Stimulated activated effector memory CD8-positive, alpha-beta T cell treated with anti-CD3 and anti-CD28 coated beads, Interleukin-12 subunit alpha, Interleukin-12 subunit beta, amount 100 ng/mL, for 72 hours (primary cell): ENCODE data around the gene ESRRG.

Experiments used
- ATAC-seq: fragments of 150-1000 bp; cut with Tn5 transposase; 2 replicates; pipeline ENCODE4 v1.10.0; 2021
- DNase-seq, 2 donors: peaks; one replicate each; pipeline ENCODE4 v3.0.0; 2021 to 2022; ENCODE audit warnings: low spot score in 2 of 2
- H3K27ac Mint-ChIP-seq: one replicate; pipeline ENCODE4 v1.8.0; 2022; ENCODE audit warnings: mild to moderate bottlenecking, mixed read lengths
- H3K36me3 Mint-ChIP-seq: one replicate; pipeline ENCODE4 v1.8.0; 2022; ENCODE audit warnings: mild to moderate bottlenecking, mixed read lengths
- H3K4me1 Mint-ChIP-seq: one replicate; pipeline ENCODE4 v1.8.0; 2022; ENCODE audit warnings: mixed read lengths
- H3K4me3 Mint-ChIP-seq: one replicate; pipeline ENCODE4 v1.8.0; 2022; ENCODE audit warnings: mild to moderate bottlenecking, mixed read lengths
- H3K9me3 Mint-ChIP-seq: one replicate; pipeline ENCODE4 v1.8.0; 2022; ENCODE audit warnings: mixed read lengths

ESRRG gene

GRCh38 chr1:216483672-216484401 is 239.4 kb downstream of the ESRRG start:
- DNase-seq (no peak), ATAC-seq (no peak)
- H3K36me3 Mint-ChIP-seq: no peaks in the 10 kb centered on the region
- no peak overlapping the region for H3K27ac Mint-ChIP-seq
- H3K4me1 Mint-ChIP-seq: no peaks in the 10 kb centered on the region
- peaks cover 17% of the 10 kb centered on the region for H3K9me3 Mint-ChIP-seq
- no peak overlapping the region for H3K4me3 Mint-ChIP-seq

GRCh38 chr1:216482620-216483019 is 240.6 kb downstream of the ESRRG start:
- Mint-ChIP-seq H3K4me1 (no peaks in the 10 kb centered on the region), H3K27ac (no peak overlapping the region), H3K4me3 (no peak overlapping the region), H3K9me3 (peaks cover 17% of the 10 kb centered on the region), H3K36me3 (no peaks in the 10 kb centered on the region)
- ATAC-seq: no peak
- no peak for DNase-seq

- Mint-ChIP-seq H3K9me3 (peaks cover 21% of the 10 kb centered on the region), H3K36me3 (no peaks in the 10 kb centered on the region), H3K27ac (no peak overlapping the region), H3K4me1 (no peaks in the 10 kb centered on the region), H3K4me3 (no peak overlapping the region)
- DNase-seq (no peak), ATAC-seq (no peak)
These were observed 245.0 kb downstream of the ESRRG start for GRCh38 chr1:216478238-216478637.

GRCh38 chr1:216476341-216476740 is 246.9 kb downstream of the ESRRG start:
- no peak for DNase-seq
- ATAC-seq: no peak
- no peaks in the 10 kb centered on the region for H3K36me3 Mint-ChIP-seq
- peaks cover 24% of the 10 kb centered on the region for H3K9me3 Mint-ChIP-seq
- H3K4me1 Mint-ChIP-seq: no peaks in the 10 kb centered on the region
- H3K4me3 Mint-ChIP-seq: no peak overlapping the region
- no peak overlapping the region for H3K27ac Mint-ChIP-seq

GRCh38 chr1:216475659-216476276 is 247.5 kb downstream of the ESRRG start:
- no peaks in the 10 kb centered on the region for H3K4me1 Mint-ChIP-seq
- peaks cover 22% of the 10 kb centered on the region for H3K9me3 Mint-ChIP-seq
- ATAC-seq: no peak
- no peak for DNase-seq
- H3K4me3 Mint-ChIP-seq: no peak overlapping the region
- no peaks in the 10 kb centered on the region for H3K36me3 Mint-ChIP-seq
- H3K27ac Mint-ChIP-seq: no peak overlapping the region

- H3K27ac Mint-ChIP-seq: no peak overlapping the region
- no peak overlapping the region for H3K4me3 Mint-ChIP-seq
- ATAC-seq (no peak), DNase-seq (no peak)
- no peaks in the 10 kb centered on the region for H3K36me3 Mint-ChIP-seq
- H3K9me3 Mint-ChIP-seq: peaks cover 11% of the 10 kb centered on the region
- no peaks in the 10 kb centered on the region for H3K4me1 Mint-ChIP-seq
These were observed 256.9 kb downstream of the ESRRG start for GRCh38 chr1:216466162-216466801.

GRCh38 chr1:216464489-216464888 is 258.7 kb downstream of the ESRRG start:
- DNase-seq: no peak
- Mint-ChIP-seq H3K27ac (no peak overlapping the region), H3K4me1 (no peaks in the 10 kb centered on the region), H3K9me3 (peaks cover 15% of the 10 kb centered on the region), H3K4me3 (no peak overlapping the region), H3K36me3 (no peaks in the 10 kb centered on the region)
- no peak for ATAC-seq

GRCh38 chr1:216462066-216462775 is 261.0 kb downstream of the ESRRG start:
- no peak for DNase-seq
- Mint-ChIP-seq H3K9me3 (peaks cover 12% of the 10 kb centered on the region), H3K27ac (no peak overlapping the region), H3K36me3 (no peaks in the 10 kb centered on the region), H3K4me3 (no peak overlapping the region), H3K4me1 (no peaks in the 10 kb centered on the region)
- no peak for ATAC-seq

GRCh38 chr1:216461466-216461865 is 261.8 kb downstream of the ESRRG start:
- ATAC-seq (no peak), DNase-seq (no peak)
- no peak overlapping the region for H3K27ac Mint-ChIP-seq
- H3K9me3 Mint-ChIP-seq: peaks cover 10% of the 10 kb centered on the region
- H3K4me1 Mint-ChIP-seq: no peaks in the 10 kb centered on the region
- H3K4me3 Mint-ChIP-seq: no peak overlapping the region
- no peaks in the 10 kb centered on the region for H3K36me3 Mint-ChIP-seq

GRCh38 chr1:216459651-216460207 is 263.5 kb downstream of the ESRRG start:
- no peaks in the 10 kb centered on the region for H3K36me3 Mint-ChIP-seq
- no peak overlapping the region for H3K27ac Mint-ChIP-seq
- DNase-seq: no peak
- ATAC-seq: no peak
- H3K9me3 Mint-ChIP-seq: peaks cover 13% of the 10 kb centered on the region
- no peak overlapping the region for H3K4me3 Mint-ChIP-seq
- H3K4me1 Mint-ChIP-seq: no peaks in the 10 kb centered on the region

GRCh38 chr1:216458812-216459211 is 264.4 kb downstream of the ESRRG start:
- ATAC-seq: no peak
- no peak overlapping the region for H3K27ac Mint-ChIP-seq

GRCh38 chr1:216457356-216457755 is 265.9 kb downstream of the ESRRG start:
- no peak for DNase-seq
- H3K36me3 Mint-ChIP-seq: no peaks in the 10 kb centered on the region
- H3K4me3 Mint-ChIP-seq: no peak overlapping the region
- H3K9me3 Mint-ChIP-seq: peaks cover 26% of the 10 kb centered on the region
- no peak overlapping the region for H3K27ac Mint-ChIP-seq
- no peak for ATAC-seq
- no peaks in the 10 kb centered on the region for H3K4me1 Mint-ChIP-seq

More at GRCh38 chr1:216458812-216459211, 264.4 kb downstream of the ESRRG start:
- DNase-seq: no peak
- Mint-ChIP-seq H3K9me3 (peaks cover 19% of the 10 kb centered on the region), H3K4me3 (no peak overlapping the region), H3K4me1 (no peaks in the 10 kb centered on the region), H3K36me3 (no peaks in the 10 kb centered on the region)

- H3K4me1 Mint-ChIP-seq: no peaks in the 10 kb centered on the region
- H3K9me3 Mint-ChIP-seq: peaks cover 30% of the 10 kb centered on the region
- H3K36me3 Mint-ChIP-seq: no peaks in the 10 kb centered on the region
- H3K27ac Mint-ChIP-seq: no peak overlapping the region
- DNase-seq (no peak), ATAC-seq (no peak)
- no peak overlapping the region for H3K4me3 Mint-ChIP-seq
These were observed 266.5 kb downstream of the ESRRG start for GRCh38 chr1:216456682-216457081.

GRCh38 chr1:216453777-216454176 is 269.5 kb downstream of the ESRRG start:
- Mint-ChIP-seq H3K9me3 (peaks cover 30% of the 10 kb centered on the region), H3K4me1 (no peaks in the 10 kb centered on the region), H3K36me3 (no peaks in the 10 kb centered on the region), H3K27ac (no peak overlapping the region), H3K4me3 (no peak overlapping the region)
- DNase-seq (no peak), ATAC-seq (no peak)
